ENCODE measurements around the gene PDGFA.

PDGFA gene

DNA sequence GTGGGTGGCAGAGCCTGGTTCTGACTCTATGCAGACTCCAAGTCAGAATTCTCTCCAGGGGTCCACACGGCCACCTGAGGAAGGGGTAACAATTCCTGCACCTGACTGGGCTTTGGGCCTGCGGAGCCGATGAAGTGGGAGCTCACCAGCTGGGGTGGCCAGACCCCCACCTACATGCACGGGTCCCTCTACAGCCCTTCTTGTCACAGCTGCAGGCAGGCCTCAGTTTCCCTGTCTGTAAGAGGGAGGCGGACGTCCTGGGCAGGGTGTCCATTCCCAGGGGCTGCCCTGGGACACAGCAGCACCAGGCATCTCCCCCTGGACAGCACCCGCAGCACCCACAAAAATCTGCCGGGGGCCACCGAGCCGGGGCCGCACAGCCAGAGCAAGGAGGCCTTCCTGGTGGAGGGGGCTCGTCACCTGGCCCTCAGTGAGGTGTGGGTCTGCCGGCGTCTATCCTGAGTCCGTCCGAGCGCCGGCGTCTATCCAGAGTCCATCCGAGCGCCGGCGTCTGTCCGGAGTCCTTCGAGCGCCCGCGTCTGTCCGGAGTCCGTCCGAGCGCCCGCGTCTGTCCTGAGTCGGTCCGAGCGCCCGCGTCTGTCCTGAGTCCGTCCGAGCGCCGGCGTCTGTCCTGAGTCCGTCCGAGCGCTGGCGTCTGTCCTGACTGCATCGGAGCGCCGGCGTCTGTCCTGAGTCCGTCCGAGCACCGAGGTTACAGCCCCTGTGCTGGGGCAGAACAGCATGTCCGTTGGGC lies 65.1 kb downstream of the PDGFA start:
- Histone ChIP-seq H3K27ac (no peak overlapping the region), H3K27me3 (replicated peaks) (no peaks in the 10 kb centered on the region), H3K4me3 (ENCODE audit: low read depth, low read length) (no peak overlapping the region), H3K36me3 (replicated peaks) (no peaks in the 10 kb centered on the region)
- in situ Hi-C loops (cut with HindIII; ENCODE audit: low pct_ligation_motif_present, low sequenced_read_pairs), result no loop called here
- no peak for DNase-seq
- TF ChIP-seq, protein P1, sequence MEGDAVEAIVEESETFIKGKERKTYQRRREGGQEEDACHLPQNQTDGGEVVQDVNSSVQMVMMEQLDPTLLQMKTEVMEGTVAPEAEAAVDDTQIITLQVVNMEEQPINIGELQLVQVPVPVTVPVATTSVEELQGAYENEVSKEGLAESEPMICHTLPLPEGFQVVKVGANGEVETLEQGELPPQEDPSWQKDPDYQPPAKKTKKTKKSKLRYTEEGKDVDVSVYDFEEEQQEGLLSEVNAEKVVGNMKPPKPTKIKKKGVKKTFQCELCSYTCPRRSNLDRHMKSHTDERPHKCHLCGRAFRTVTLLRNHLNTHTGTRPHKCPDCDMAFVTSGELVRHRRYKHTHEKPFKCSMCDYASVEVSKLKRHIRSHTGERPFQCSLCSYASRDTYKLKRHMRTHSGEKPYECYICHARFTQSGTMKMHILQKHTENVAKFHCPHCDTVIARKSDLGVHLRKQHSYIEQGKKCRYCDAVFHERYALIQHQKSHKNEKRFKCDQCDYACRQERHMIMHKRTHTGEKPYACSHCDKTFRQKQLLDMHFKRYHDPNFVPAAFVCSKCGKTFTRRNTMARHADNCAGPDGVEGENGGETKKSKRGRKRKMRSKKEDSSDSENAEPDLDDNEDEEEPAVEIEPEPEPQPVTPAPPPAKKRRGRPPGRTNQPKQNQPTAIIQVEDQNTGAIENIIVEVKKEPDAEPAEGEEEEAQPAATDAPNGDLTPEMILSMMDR (IDR thresholded peaks at IDR 0.05; ENCODE audit: low read depth, low read length, missing control alignments), result no peak

DNA sequence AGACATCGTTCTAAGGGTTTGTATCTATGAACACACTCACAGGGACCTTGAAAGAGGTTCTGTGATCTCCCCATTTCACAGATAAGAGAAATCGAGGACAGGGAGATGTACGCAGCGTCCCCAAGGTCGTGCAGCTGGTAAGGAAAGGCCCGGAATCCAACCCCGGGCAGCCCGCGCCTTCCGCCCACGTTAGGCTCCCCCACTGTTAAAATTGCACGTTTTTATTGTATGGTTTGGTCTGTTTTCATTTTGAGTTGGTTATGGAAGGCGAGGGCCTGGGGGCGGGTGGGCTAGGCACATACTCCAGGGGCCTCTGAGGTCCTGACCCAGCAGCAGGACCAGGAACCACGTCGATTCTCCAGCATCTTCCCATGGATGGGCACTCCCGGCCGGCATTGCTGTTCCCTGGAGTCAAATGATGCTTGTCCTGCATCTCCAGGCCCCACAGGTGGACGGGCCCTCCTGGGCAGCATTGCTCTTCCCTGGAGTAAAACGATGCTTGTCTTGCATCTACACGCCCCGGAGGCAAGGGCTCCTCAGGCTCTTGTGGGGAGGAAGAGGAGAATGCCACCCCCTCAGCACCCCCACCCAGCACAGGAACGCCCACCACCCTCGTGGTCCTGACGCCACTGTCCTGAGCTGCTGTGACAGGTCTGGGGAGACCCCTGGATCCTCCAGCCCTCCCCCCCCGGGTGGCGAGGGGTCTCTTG lies 65.9 kb downstream of the PDGFA start:
- in situ Hi-C loops (cut with HindIII; ENCODE audit: low pct_ligation_motif_present, low sequenced_read_pairs), result no loop called here
- Histone ChIP-seq H3K27me3 (replicated peaks) (no peaks in the 10 kb centered on the region), H3K27ac (no peak overlapping the region), H3K36me3 (replicated peaks) (no peaks in the 10 kb centered on the region), H3K4me3 (ENCODE audit: low read depth, low read length) (no peak overlapping the region)
- TF ChIP-seq, protein P1 (IDR thresholded peaks at IDR 0.05; ENCODE audit: low read depth, low read length, missing control alignments), result no peak
- no peak for DNase-seq

DNA sequence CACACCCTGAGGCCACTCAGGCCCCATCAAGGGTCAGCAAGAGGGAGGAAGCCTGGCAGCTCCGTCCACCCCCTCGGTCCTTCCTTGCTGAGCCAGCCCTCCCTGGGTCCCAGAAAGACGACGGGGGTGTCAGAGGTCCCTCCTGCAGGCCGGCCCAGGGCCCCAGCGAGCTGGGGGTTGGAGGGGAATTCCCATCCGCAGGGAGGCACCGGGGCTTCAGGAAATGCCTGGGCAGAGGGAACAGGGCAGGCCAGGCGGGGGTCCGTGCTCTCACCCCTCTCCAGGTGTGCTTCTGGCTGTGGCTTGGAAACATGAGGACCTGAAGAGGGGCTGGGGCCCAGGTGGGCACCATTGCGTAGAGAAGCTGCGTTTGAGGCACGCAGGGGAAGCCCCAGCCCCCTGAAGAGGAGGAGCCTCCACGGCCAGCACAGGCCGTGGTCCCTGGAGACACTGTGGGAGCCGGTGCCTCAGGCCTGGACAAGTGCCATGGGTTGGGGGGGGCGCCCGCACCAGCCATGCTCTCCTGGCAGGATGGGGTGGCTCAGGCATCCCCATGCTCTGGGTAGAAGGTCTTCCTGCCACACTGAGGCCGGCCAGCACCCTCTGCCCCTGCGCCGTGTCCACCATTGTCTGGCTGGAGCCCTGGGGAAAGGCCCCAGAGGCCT lies 66.7 kb downstream of the PDGFA start:
- H3K27me3 ChIP-seq (replicated peaks), result no peaks in the 10 kb centered on the region
- in situ Hi-C loops (cut with HindIII; ENCODE audit: low pct_ligation_motif_present, low sequenced_read_pairs), result no loop called here
- no peak for DNase-seq
- no peaks in the 10 kb centered on the region for H3K36me3 ChIP-seq (replicated peaks)
- TF ChIP-seq, protein P1 (IDR thresholded peaks at IDR 0.05; ENCODE audit: low read depth, low read length, missing control alignments), result no peak
- no peak overlapping the region for H3K4me3 ChIP-seq (ENCODE audit: low read depth, low read length)
- H3K27ac ChIP-seq, result no peak overlapping the region

DNA sequence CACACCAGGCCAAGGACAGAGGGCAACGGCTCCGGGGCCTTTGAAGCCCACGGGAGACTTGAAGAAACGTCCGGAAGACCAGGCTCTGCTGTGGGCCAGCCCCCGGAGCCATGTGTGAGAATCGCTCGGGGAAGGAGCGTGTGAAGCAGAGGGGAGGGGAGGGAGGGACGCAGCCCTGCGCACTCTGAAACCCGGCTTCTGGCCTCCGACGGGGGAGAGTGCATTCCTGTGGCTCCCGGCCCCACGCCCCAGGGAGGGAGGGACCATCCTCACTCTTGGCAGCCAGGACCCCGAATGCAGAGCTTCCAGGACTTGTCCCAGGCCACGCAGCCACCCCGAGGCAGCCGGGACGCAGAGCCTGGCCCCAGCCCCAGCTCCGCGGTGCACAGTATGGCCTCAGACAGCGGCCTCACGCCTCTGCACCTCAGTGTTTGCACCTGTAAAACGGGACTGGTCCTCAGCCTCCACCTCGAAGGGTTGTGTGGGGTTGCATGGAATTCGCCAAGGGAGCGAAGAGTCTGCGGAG lies 67.4 kb downstream of the PDGFA start:
- Histone ChIP-seq H3K27me3 (replicated peaks) (no peaks in the 10 kb centered on the region), H3K4me3 (ENCODE audit: low read depth, low read length) (no peak overlapping the region), H3K27ac (no peak overlapping the region), H3K36me3 (replicated peaks) (no peaks in the 10 kb centered on the region)
- DNase-seq, result peak; percentile 62
- in situ Hi-C loops (cut with HindIII; ENCODE audit: low pct_ligation_motif_present, low sequenced_read_pairs), result no loop called here
- TF ChIP-seq, protein P1 (IDR thresholded peaks at IDR 0.05; ENCODE audit: low read depth, low read length, missing control alignments), result no peak

DNA sequence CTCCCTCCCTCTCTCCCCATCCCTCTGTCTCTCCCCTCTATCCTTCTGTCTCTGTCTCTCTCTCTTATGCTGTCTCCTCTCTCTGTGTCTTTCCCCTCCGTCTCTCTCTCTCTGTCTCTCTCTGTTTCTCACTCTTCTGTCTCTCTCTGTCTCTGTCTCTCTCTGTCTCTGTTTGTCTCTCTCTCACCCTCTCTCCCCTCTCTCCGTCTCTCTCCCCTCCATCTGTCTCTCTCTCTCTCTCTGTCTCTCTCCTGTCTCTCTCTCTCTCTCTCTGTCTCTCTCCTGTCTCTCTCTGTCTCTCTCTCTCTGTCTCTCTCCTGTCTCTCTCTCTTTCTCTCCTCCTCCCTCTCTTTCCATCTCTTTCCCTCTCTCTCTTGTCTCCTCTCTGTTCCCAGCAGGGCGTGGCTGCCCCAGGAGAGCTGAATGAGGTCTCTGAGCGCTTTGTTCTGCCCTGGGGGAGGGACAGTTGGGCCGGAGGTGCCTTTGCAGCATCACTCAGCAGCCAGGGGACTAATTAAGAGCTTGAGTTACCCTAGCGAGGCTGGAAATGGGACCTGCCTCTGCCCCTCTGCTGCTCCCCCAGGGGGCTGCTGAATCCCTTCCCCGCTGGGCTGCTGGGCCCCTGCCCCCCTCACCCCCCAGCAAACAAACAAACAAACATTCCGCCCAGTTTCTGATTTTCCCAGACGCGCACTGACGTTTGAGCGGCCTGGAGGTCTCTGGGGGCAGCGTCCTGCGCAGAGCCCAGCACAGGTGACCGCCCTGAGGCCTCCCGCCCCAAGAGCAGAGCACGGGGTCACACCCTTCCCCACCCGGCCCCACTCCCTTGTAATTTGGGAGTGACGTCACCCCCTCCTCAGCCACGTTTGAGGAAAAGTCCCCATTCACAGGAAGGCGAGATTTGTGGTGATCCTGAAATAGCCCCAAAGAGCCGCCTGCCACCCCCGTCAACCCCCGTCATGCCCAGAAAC lies 68.1 kb downstream of the PDGFA start:
- H3K4me3 ChIP-seq (ENCODE audit: low read depth, low read length), result no peak overlapping the region
- TF ChIP-seq, protein P1 (IDR thresholded peaks at IDR 0.05; ENCODE audit: low read depth, low read length, missing control alignments), result no peak
- H3K36me3 ChIP-seq (replicated peaks), result no peaks in the 10 kb centered on the region
- DNase-seq, result no peak
- in situ Hi-C loops (cut with HindIII; ENCODE audit: low pct_ligation_motif_present, low sequenced_read_pairs), result no loop called here
- H3K27me3 ChIP-seq (replicated peaks), result no peaks in the 10 kb centered on the region
- H3K27ac ChIP-seq, result no peak overlapping the region

All from brain microvascular endothelial cell (primary cell).